Endothelial cell of umbilical vein (primary cell): ENCODE results near the gene FAM50B. TPM values are rescaled to one million over a fixed set of nuclear protein-coding genes. Genes with fewer than 3 reads are reported as not detected.

ENCODE experiments used
- BruUV-seq: library from RNA; stranded (reverse); fragments of 400-500 nt; replicated peaks from 2 replicates; lab custom pipeline; 2021; lab: Mats Ljungman, UMichigan
- CTCF ChIA-PET: fragments of 300-600, 350-600 bp; sonication (Branson Sonifier 250); formaldehyde crosslinking; loops from one replicate; lab custom pipeline; 2021; ENCODE audit warnings: antibody characterized with exemption, inconsistent platforms; lab: Charles Lee
- POLR2A ChIA-PET: fragments of 300-600, 350-600 bp; sonication (Branson Sonifier 250); formaldehyde crosslinking; loops from one replicate; lab custom pipeline; 2021; ENCODE audit warnings: antibody characterized with exemption, inconsistent platforms; lab: Charles Lee
- DNase-seq: peaks from one replicate; pipeline ENCODE4 v3.0.0-alpha.2; 2011; ENCODE audit warnings: low read depth, low spot score
- FAIRE-seq: peaks from 2 replicates; lab custom pipeline; 2011; peaks lifted over from hg19 to GRCh38; lab: Jason Lieb, UNC
- H2AFZ ChIP-seq: 2 replicates; pipeline ENCODE4 v1.6.0; 2012; ENCODE audit warnings: low read depth, low read length, control low read depth, inconsistent platforms
- H3K27ac ChIP-seq: 2 replicates; pipeline ENCODE4 v1.5.1; 2011; ENCODE audit warnings: low read depth, mild to moderate bottlenecking, control low read depth, low read length, moderate library complexity; ENCODE audit not compliant: insufficient read depth
- H3K27me3 ChIP-seq, 2 experiments: 2 replicates each; pipeline versions ENCODE4 v1.6.0 to v1.6.1; 2011; ENCODE audit warnings: low read length in 2 of 2, mixed read lengths in 1 of 2; ENCODE audit not compliant: control insufficient read depth in 2 of 2, insufficient read depth in 2 of 2
- H3K36me3 ChIP-seq, 2 experiments: 2 replicates in 1 of 2; 3 replicates in 1 of 2; pipeline ENCODE4 v1.5.1; 2011; ENCODE audit warnings: low read length in 2 of 2, mild to moderate bottlenecking in 1 of 2, moderate library complexity in 1 of 2; ENCODE audit not compliant: control insufficient read depth in 2 of 2, insufficient read depth in 2 of 2; ENCODE audit errors: extremely low read depth in 1 of 2
- H3K4me1 ChIP-seq: 3 replicates; pipeline ENCODE4 v1.5.1; 2011; ENCODE audit warnings: mild to moderate bottlenecking, low read length; ENCODE audit not compliant: control insufficient read depth, insufficient read depth; ENCODE audit errors: extremely low read depth
- H3K4me2 ChIP-seq: 2 replicates; pipeline ENCODE4 v1.6.1; 2011; ENCODE audit warnings: low read length, control low read depth, mixed read lengths; ENCODE audit not compliant: insufficient read depth
- H3K4me3 ChIP-seq, 3 experiments: fragments of 200-600 bp in 1 of 3; sonication (generic), shearing (Covaris generic) in 1 of 3; replicated peaks in 1 of 3; 2 replicates each; pipeline ENCODE4 v1.5.1; 2011 to 2016; ENCODE audit warnings: control low read depth in 3 of 3, low read length in 3 of 3, mild to moderate bottlenecking in 2 of 3, inconsistent platforms in 1 of 3, low read depth in 1 of 3, moderate library complexity in 1 of 3; ENCODE audit not compliant: insufficient read depth in 1 of 3
- H3K79me2 ChIP-seq: 2 replicates; pipeline ENCODE4 v1.6.0; 2012; ENCODE audit warnings: low read length, inconsistent platforms; ENCODE audit not compliant: control insufficient read depth, insufficient read depth
- H3K9ac ChIP-seq: replicated peaks from 2 replicates; pipeline ENCODE3; 2011; ENCODE audit warnings: low read length, control low read depth; ENCODE audit not compliant: insufficient read depth; ENCODE audit errors: extremely low read depth
- H3K9me1 ChIP-seq: replicated peaks from 3 replicates; pipeline ENCODE4 v1.6.0; 2011; ENCODE audit warnings: mild to moderate bottlenecking, low read length; ENCODE audit not compliant: control insufficient read depth, insufficient read depth; ENCODE audit errors: extremely low read depth
- H3K9me3 ChIP-seq: replicated peaks from 2 replicates; pipeline ENCODE4 v1.5.1; 2012; ENCODE audit warnings: low read length, inconsistent platforms; ENCODE audit not compliant: control insufficient read depth, insufficient read depth
- H4K20me1 ChIP-seq: replicated peaks from 2 replicates; pipeline ENCODE3; 2011; ENCODE audit warnings: mild to moderate bottlenecking, low read length; ENCODE audit not compliant: control insufficient read depth, insufficient read depth; ENCODE audit errors: extremely low read depth
- CTCF ChIP-seq, 2 donors: IDR thresholded peaks; 1 replicate in 1 of 2; 2 replicates in 1 of 2; pipeline ENCODE4 v1.5.1; 2011; ENCODE audit warnings: low read length in 2 of 2, mild to moderate bottlenecking in 2 of 2, moderate library complexity in 2 of 2, control low read depth in 1 of 2, inconsistent platforms in 1 of 2, low read depth in 1 of 2; ENCODE audit not compliant: insufficient read depth in 1 of 2; ENCODE audit errors: extremely low read depth in 1 of 2
- EZH2 ChIP-seq: IDR thresholded peaks from 2 replicates; pipeline ENCODE4 v1.6.1; 2012; ENCODE audit warnings: borderline replicate concordance, low read depth, mild to moderate bottlenecking, moderate library complexity, low read length, inconsistent platforms; ENCODE audit not compliant: severe bottlenecking
- FOS ChIP-seq: IDR thresholded peaks from 2 replicates; pipeline ENCODE4 v1.6.1; 2011; ENCODE audit warnings: mild to moderate bottlenecking, low read length, moderate library complexity, borderline replicate concordance; ENCODE audit not compliant: insufficient read depth
- GATA2 ChIP-seq: IDR thresholded peaks from 2 replicates; pipeline ENCODE4 v1.7.0; 2011; ENCODE audit warnings: low read depth, mild to moderate bottlenecking, moderate library complexity, mixed read lengths, low read length; ENCODE audit not compliant: insufficient read length, insufficient read depth
- JUN ChIP-seq: IDR thresholded peaks from 2 replicates; pipeline ENCODE4 v1.6.1; 2011; ENCODE audit warnings: borderline replicate concordance, low read depth; ENCODE audit not compliant: insufficient read length, insufficient read depth
- MAX ChIP-seq: IDR thresholded peaks from 2 replicates; pipeline ENCODE4 v1.6.1; 2011; ENCODE audit not compliant: insufficient read depth, insufficient read length
- MYC ChIP-seq: IDR thresholded peaks from one replicate; pipeline ENCODE4 v1.6.1; 2011; ENCODE audit warnings: mild to moderate bottlenecking, low read depth, low read length
- POLR2A ChIP-seq: IDR thresholded peaks from 2 replicates; pipeline ENCODE4 v1.6.1; 2012; ENCODE audit warnings: low read depth, mild to moderate bottlenecking, control low read depth, low read length
- POLR2AphosphoS5 ChIP-seq: IDR thresholded peaks from 2 replicates; pipeline ENCODE4 v1.6.1; 2012; ENCODE audit warnings: low read depth, mild to moderate bottlenecking, control low read depth, low read length, moderate library complexity; ENCODE audit not compliant: insufficient read depth
- dilution Hi-C: fragments of 300-500 bp; cut with MboI; formaldehyde crosslinking; loops from one replicate; pipeline ENCODE4 v1.15.0; 2019; ENCODE audit warnings: low sequenced_read_pairs; ENCODE audit not compliant: extremely low pct_ligation_motif_present
- intact Hi-C: fragments of 100-400 bp; cut with micrococcal nuclease; formaldehyde crosslinking; loops from one replicate; pipeline ENCODE4 v1.10.0; 2022
- polyA plus RNA-seq, 4 experiments: library from polyadenylated mRNA; depleted of rRNA in 3 of 4; stranded (reverse) in 3 of 4; unstranded in 1 of 4; fragments of >200 nt; gene quantifications; 2 replicates each; pipeline versions ENCODE4 v1.2.1 to v1.2.3, GENCODE V29; 2011 to 2012; ENCODE audit warnings: missing spikeins in 1 of 4
- total RNA-seq: library from RNA; stranded (reverse); gene quantifications from 2 replicates; pipeline ENCODE4 v1.2.3, GENCODE V29; 2021

Gene FAM50B
- total and polyA plus RNA-seq, 2 donors (not counting 3 experiments of a cell fraction or from before 2014, with no cell fraction given): 10.0 to 14.1 TPM

GRCh38 chr6:3857468-3858456, 8.6 kb downstream of the FAM50B start:
- Histone ChIP-seq H3K36me3 (no peaks in the 10 kb centered on the region), H3K4me1 (no peaks in the 10 kb centered on the region), H3K4me3 (no peak overlapping the region), H4K20me1 (no peaks in the 10 kb centered on the region), H3K9ac (no peak overlapping the region), H3K27ac (no peak overlapping the region), H3K79me2 (no peaks in the 10 kb centered on the region), H3K9me3 (no peaks in the 10 kb centered on the region), H3K9me1 (no peaks in the 10 kb centered on the region), H2AFZ (no peak overlapping the region), H3K27me3 (no peaks in the 10 kb centered on the region), H3K4me2 (no peak overlapping the region)
- ChIA-PET CTCF (interaction anchor here (1.1 to 1.3 kb wide), 2 partner anchors 8 to 75 kb away, joined by 3 read pairs; no protein-coding TSS in a partner anchor), POLR2A (no interaction called here)
- FAIRE-seq: no peak
- dilution Hi-C loops (no loop called here), intact Hi-C loops (no loop called here)
- no peak for TF ChIP-seq JUN
- no peak for TF ChIP-seq FOS
- no peak for TF ChIP-seq POLR2AphosphoS5
- no peak for TF ChIP-seq EZH2
- TF ChIP-seq GATA2: no peak
- TF ChIP-seq CTCF (IDR thresholded peaks at IDR 0.05; ENCODE audit: extremely low read depth in 1 of 2, insufficient read depth in 1 of 2, low read depth in 1 of 2, low read length in 2 of 2): no peak
- TF ChIP-seq MYC: no peak
- no peak for TF ChIP-seq POLR2A
- no peak for TF ChIP-seq MAX
- DNase-seq: no peak
- no TSS peak for BruUV-seq
